ENCODE measurements around the gene CARF. TPM values are rescaled to one million over a fixed set of nuclear protein-coding genes. Genes with fewer than 3 reads are reported as not detected.

CARF gene
- polyA plus RNA-seq, 3 donors, result 1.1 to 4.6 (median 2.8) TPM

GRCh38 chr2:202877699-202878098, 34.4 kb upstream of the CARF start:
- no peaks in the 10 kb centered on the region for H3K27me3 ChIP-seq (ENCODE audit: control insufficient read depth in 2 of 2, insufficient read depth in 2 of 2, low read length in 2 of 2)
- peaks cover 10 to 28% of the 10 kb centered on the region in 2 donors for H3K36me3 ChIP-seq (replicated peaks in 1 of 2; ENCODE audit: control insufficient read depth in 1 of 2, insufficient read depth in 2 of 2, low read length in 2 of 2)
- H3K27ac ChIP-seq (ENCODE audit: low read depth in 1 of 2, low read length in 2 of 2), result no peak overlapping the region
- H2AFZ ChIP-seq (ENCODE audit: insufficient read depth, low read depth, low read length, poor library complexity, severe bottlenecking), result no peak overlapping the region
- Mint-ChIP-seq H3K9me3 (no peaks in the 10 kb centered on the region), H3K27ac (no peak overlapping the region), H3K36me3 (peaks cover 13 to 26% of the 10 kb centered on the region in 2 donors), H3K4me1 (no peaks in the 10 kb centered on the region), H3K27me3 (ENCODE audit: low read depth in 3 of 3) (peaks cover 2 to 5% (median 2%) of the 10 kb centered on the region in 3 donors), H3K4me3 (no peak overlapping the region)
- WGBS (ENCODE audit: insufficient coverage), result 100% methylated on average over 1 of the region's 2 CpGs
- H3K9ac ChIP-seq (ENCODE audit: insufficient read depth, low read length, poor library complexity, severe bottlenecking), result no peak overlapping the region
- H3K9me3 ChIP-seq (replicated peaks in 1 of 2; ENCODE audit: control insufficient read depth in 1 of 2, insufficient read depth in 1 of 2, low read length in 2 of 2), result no peaks in the 10 kb centered on the region
- H4K20me1 ChIP-seq (ENCODE audit: insufficient read depth, low read length), result no peaks in the 10 kb centered on the region
- no peak overlapping the region for H3K4me3 ChIP-seq (replicated peaks in 1 of 3; ENCODE audit: low read depth in 2 of 3, low read length in 3 of 3)
- H3K4me2 ChIP-seq (replicated peaks; ENCODE audit: extremely low read depth, low read length, poor library complexity, severe bottlenecking), result no peak overlapping the region
- intact Hi-C loops (cut with micrococcal nuclease), result loop anchor here in 1 of 2 donors (10.0 kb wide), 1 partner anchor 313 kb away; no protein-coding TSS in a partner anchor
- no peaks in the 10 kb centered on the region for H3K4me1 ChIP-seq (ENCODE audit: control insufficient read depth in 1 of 2, insufficient read depth in 2 of 2, low read length in 2 of 2)
- no peak for TF ChIP-seq CTCF (IDR thresholded peaks at IDR 0.05)
- DNase-seq, result no peak
- no peaks in the 10 kb centered on the region for H3K79me2 ChIP-seq (ENCODE audit: insufficient read depth, low read length)

DNA sequence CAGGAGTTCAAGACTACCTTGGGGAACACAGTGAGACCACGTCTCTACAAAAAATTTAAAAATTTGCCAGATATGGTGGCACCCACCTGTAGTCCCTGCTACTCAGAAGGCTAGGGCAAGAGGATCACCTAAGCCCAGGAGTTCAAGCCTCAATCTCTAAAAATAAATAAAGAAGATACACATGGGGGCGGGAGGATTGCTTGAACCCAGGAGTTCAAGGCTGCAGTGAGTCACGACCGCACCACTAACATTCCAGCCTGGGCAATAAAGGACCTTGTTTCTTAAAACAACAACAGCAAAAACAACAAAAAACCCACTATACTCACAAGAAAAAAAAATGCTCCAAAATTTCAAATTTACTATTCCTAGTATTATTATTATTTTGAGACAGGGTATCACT, 30.5 kb upstream of the CARF start:
- Mint-ChIP-seq H3K36me3 (peaks cover 41 to 62% of the 10 kb centered on the region in 2 donors), H3K27ac (peak overlapping the region in 1 of 7 donors; percentile 21), H3K4me3 (no peak overlapping the region), H3K27me3 (ENCODE audit: low read depth in 3 of 3) (peaks cover 0 to 1% (median 0%) of the 10 kb centered on the region in 3 donors), H3K4me1 (no peaks in the 10 kb centered on the region), H3K9me3 (no peaks in the 10 kb centered on the region)
- Histone ChIP-seq H4K20me1 (ENCODE audit: insufficient read depth, low read length) (no peaks in the 10 kb centered on the region), H3K36me3 (replicated peaks in 1 of 2; ENCODE audit: control insufficient read depth in 1 of 2, insufficient read depth in 2 of 2, low read length in 2 of 2) (peaks cover 27 to 61% of the 10 kb centered on the region in 2 donors), H3K79me2 (ENCODE audit: insufficient read depth, low read length) (no peaks in the 10 kb centered on the region), H3K4me3 (replicated peaks in 1 of 3; ENCODE audit: low read depth in 2 of 3, low read length in 3 of 3) (no peak overlapping the region), H3K27ac (ENCODE audit: low read depth in 1 of 2, low read length in 2 of 2) (no peak overlapping the region), H3K9ac (ENCODE audit: insufficient read depth, low read length, poor library complexity, severe bottlenecking) (no peak overlapping the region), H3K9me3 (replicated peaks in 1 of 2; ENCODE audit: control insufficient read depth in 1 of 2, insufficient read depth in 1 of 2, low read length in 2 of 2) (no peaks in the 10 kb centered on the region), H2AFZ (ENCODE audit: insufficient read depth, low read depth, low read length, poor library complexity, severe bottlenecking) (no peak overlapping the region), H3K4me2 (replicated peaks; ENCODE audit: extremely low read depth, low read length, poor library complexity, severe bottlenecking) (no peak overlapping the region), H3K4me1 (ENCODE audit: control insufficient read depth in 1 of 2, insufficient read depth in 2 of 2, low read length in 2 of 2) (no peaks in the 10 kb centered on the region), H3K27me3 (ENCODE audit: control insufficient read depth in 2 of 2, insufficient read depth in 2 of 2, low read length in 2 of 2) (no peaks in the 10 kb centered on the region)
- DNase-seq, result no peak
- TF ChIP-seq CTCF (IDR thresholded peaks at IDR 0.05), result no peak
- intact Hi-C loops (cut with micrococcal nuclease), result no loop called here
- WGBS (ENCODE audit: insufficient coverage), result 100% methylated on average over 1 of the region's 4 CpGs

Measured in CD14-positive monocyte (primary cell).